T-helper 22 cell (primary cell): ENCODE data around the gene MISP3.

Experiments
- DNase-seq: peaks from one replicate; pipeline ENCODE4 v3.0.0-alpha.2; 2020; ENCODE audit warnings: low read depth

The MISP3 gene

DNA sequence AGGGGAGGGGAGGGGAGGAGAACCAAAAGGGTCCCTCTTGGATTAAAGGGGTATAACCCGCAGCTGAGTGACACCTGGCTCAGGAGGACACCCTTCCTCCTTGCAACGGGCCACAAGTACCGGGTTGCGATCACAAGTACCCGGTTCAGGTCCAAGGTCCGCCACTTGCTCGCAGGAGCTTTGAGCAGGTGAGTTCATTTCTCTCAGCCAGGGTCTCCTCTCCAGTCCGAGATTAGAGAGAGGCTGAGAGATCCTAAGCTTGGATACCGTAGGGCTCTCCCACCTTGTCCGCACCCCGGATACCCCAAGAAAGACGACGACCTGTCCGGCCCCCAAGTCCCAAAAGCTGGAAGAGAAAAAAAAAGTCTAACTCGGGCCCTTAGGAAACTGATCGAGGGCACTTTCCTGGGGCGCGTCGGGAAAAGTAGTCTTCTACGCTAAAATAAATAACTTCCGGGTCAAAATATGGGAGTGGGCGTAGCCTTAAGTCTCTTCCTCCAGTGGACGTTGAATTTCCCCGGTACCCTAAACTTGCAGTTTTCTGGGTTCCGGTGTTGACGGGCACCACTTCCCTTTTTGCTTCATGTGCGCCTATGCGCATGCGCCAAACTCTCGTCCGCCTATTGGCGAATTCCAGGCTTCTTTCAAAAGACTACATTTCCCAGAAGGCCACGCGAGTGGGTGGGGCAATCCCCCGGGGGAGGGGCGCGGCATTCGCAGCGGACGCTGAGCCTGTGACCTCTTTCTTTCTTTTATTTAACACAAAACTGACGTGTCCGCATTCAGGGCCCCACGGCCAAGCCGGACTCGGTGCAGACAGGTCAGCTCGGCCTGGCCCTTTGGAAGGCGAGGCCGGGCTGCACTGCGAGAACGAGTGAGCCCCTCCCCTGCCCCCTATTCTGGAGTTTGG is 8.6 kb downstream of the MISP3 start:
- peak; percentile 97 for DNase-seq

DNA sequence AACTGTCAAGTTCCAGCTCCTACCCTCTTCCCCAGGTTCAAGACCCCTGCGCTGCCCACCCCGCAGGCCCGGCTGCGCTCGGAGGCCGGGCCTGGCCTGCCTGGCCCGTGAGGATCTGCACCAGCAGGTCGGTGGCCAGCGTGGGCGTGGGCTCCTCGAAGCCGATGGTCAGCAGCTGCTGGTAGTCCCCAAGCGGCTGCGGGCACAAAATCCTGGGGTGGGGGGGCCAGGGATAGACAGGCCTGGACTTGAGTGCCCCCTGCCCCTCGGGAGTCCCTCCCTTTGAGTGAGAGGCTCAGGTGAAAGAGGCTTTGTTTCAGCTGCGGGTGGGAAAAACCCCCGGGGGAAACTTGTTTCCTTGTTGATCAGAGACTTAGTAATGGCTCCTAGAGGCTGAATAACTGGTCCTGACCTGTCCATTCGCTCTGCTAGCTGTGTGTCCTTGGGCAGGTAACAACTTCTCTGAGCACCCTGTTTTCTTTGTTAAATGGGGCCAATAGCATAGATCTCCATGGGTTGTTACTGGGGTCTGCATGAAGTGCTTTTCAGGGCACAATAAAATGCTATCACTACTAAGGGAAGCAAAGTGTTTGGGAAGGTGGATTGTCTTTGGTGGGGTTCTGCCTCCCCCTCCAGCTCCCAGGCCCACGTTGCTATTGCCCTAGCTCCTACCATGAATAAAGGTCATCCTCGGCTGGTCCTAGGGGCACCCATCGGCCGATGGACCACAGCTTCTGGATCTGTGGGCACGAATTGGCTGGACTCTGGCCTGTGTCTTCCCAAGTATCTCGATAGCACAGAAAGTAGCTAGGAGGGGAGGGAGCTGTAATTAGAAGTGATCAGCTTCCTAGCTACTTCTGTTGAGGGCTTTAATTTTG is 9.4 kb downstream of the MISP3 start:
- peak; percentile 28 for DNase-seq

DNA sequence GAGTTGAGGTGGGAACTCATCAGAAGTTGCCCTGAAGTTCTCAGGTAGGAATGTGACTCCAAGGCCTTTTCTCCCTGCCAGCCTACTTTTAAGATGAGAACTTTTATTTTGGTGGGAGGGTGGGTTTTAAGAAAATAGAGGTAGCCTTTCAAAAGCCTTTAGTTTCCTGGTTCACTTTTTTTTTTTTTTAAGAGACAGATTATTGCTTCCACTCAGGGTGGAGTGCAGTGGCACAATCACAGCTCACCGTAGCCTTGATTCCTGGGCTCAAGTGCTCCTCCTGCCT is 10.0 kb downstream of the MISP3 start:
- no peak for DNase-seq

DNA sequence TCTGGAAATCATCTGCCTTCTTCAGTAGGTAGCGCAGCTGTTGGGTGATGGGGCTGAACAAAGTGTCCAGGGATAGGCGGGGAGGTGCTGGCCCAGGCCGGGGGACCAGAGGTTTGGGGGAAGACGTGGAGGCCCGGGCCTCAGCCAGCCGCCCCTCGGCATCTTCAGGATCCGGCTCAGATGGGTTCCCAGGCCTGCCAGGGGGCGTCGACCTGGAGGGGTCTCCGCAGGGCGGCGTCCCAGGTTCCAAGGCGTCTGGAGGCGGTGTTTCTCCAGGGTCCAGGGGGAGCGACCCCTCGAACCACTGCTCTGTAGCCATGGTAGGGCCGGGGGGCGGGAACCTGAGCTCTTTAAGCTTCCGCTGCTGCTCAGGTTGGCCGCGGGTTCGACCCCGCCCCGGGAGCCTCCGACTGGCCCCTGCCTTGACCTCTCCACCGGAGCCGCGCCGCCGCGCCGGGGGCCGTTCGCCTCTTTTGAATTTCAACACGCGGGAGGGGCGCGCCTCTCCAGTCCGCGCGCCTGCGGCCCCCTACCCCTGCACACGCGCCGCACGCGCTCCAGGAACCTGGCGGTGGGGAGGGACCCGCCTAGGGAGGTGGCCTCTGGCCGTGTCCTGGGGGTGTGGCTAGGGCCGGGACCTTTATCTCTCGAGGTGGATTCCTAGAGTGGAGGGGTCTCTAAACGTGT is 12.9 kb downstream of the MISP3 start, which contains the start of gene C19orf67:
TSS of gene C19orf67 (minus strand) at position 475 of the 687 bp plus-strand sequence. CDS start at position 319, 156 bp downstream.
- no peak for DNase-seq

DNA sequence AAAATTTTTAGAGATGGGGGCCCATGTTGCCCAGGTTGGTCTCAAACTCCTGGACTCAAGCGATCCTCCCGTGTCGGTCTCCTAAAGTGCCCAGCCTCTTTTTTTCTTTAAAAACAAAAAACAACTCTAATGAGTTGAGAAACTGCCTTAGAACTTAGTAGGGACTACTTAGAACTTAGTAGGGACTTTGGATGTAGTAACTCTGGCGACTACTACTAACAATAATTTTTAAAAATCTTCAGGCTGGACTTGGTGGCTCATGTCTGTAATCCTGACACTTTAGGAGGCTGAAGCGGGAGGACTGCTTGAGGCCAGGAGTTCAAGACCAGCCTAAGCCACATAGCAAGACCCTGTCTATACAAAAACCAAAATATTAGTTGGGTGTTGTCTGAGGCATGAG is 13.5 kb downstream of the MISP3 start:
- DNase-seq = no peak

DNA sequence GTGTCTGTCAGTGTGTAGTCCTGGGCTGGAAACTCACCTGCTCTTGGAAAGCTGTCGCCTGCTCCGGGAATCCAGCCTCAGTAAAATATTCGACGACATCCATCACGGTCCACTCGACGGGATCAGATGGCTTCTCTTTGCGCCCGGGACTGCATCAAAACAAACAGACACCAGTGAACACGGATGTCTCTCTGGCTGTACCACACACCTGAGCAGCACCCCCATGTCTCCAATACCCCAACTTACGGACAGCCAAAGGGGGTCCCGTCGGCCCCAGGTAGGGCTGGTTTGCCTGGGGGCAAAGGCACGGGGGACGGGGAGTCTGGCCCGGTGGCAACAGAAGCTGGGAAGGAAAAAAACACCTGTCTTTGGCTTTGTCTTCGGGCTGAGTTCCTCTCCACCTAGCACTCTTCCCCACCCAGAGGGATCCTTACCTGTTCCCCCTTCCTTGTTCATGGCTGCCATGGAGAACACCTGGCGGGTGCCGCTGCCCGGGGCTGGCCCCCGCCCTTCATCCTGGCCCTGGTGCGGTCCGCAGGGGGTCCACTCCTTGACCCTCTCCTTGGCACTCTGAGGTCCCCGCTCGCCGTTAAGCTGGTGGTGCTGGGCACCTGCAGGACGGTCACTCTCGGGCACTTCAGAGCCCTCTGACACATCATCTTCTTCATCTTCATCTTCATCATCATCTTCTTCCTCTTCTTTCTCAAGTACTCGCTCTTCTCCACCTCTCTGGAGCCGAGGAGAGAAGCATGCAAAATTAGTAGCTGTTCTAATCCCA is 16.2 kb downstream of the MISP3 start:
- DNase-seq = no peak

DNA sequence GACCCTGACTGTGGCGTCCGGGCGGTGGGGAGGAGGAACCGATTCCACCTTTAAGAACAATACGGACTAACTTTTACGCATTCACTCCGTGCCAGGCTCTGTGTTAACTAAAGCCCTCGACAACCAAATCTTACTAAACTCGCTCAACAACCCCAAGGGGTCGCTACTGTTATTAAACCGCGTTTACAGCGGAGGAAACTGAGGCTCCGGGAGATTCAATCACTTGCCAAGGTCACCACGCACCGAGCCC is 16.8 kb downstream of the MISP3 start:
- DNase-seq = no peak

DNA sequence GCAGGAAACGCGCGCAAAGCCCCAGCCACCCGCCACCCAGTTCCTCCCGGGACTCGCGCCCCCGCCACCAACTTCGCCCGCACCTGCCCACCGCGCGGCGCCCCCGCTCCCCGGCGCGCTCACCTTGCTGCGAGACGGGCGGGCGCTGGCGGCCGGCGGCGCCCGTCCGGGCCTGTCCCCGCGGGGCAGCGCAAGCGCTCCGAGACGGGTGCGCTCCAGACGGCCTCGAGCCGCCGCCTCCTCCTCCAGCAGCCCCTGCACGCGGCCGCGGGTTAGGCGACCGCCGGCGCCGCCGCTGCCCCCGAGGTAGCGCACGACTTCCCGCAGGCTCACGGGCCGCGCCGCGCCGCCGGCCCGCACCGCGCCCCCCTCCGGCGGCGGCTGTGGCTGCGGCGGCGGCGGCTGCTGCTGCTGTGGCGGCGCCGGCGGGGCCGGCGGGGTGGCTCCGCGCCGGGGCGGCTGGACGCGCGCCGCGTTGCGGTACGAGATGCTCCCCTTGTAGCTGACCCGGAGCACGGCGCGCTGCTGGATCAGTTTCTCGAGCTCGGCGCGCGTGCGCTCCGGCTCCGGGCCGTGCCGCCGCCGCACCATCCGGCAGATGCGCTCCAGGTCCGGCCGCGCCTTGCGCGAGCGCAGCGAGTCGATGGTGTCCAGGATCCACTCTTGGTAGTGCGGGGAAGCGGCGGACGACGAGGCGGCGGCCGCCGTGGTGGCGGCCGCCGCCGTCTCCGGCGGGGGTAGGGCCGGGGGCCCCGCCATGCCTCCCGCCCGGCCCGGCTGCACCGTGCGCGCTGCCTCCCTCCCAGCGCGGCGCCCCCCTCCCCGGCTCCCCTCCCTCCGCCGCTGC is 17.3 kb downstream of the MISP3 start:
- DNase-seq = peak; percentile 23

DNA sequence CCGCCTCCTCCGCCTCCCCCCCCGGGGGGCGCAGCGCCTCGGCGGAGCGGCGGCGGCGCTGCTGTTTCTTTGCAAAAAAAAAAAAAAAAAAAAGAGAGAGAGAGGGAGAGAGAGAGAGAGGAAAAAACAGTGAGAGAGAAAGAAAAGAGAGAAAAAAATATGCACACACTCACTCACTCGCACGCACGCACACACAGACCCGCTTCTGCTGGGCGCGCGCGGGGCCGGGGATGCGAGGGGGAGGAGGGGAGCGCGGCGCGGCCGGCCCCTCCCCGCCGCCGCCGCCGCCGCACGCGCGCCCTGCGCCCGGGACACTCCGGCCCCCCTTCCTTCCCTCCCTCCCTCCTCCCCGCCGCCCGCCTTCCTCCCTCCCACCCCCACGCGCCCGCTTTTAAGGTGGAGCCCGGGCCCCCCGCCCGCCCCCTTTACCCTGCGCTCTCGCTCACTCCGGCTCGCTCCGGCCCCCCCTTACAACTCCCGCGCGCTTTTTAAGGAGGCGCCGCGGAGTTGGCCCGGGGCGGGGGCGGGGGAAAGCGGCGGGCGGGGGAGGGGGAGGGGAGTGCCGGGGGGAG is 18.0 kb downstream of the MISP3 start, which contains the start of gene SAMD1:
TSS of gene SAMD1 (minus strand) at position 243 of the 572 bp plus-strand sequence.
- peak; percentile 84 for DNase-seq

DNA sequence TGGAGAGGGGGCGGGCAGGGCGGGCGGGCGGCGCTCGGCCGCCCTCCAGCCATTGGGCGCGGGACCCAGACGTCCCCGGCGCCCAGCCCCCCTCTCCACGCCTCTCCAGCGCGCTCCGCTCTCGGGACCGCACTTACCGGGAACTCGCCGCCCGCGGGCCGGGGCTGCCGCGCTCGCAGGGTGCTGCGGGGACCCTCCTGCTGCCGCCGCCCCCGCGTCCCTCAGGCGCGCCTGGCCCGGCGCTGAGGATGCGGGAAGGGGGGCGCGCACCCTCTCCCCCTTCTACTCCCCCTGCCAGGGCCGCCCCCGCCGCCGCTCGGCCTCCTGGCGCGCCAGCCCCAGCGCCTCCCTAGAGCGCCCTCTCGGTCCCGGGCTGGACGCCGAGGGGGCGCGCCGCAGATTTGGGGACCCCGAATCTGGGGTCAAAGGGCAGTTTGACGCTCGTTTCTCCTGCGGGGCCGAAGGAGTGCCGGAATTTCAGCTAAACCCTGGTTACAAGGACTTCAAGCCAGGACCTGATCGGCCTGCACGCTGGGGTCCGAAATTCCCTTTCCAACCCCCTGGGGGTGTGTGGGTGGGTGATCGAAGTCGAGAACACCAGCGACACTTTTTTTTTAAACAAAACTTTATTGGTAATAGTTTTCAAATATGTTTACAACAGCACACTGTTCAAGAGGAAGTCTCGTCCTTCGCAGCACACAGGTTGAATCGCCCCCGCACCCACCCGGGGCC is 18.7 kb downstream of the MISP3 start:
- peak; percentile 23 for DNase-seq

DNA sequence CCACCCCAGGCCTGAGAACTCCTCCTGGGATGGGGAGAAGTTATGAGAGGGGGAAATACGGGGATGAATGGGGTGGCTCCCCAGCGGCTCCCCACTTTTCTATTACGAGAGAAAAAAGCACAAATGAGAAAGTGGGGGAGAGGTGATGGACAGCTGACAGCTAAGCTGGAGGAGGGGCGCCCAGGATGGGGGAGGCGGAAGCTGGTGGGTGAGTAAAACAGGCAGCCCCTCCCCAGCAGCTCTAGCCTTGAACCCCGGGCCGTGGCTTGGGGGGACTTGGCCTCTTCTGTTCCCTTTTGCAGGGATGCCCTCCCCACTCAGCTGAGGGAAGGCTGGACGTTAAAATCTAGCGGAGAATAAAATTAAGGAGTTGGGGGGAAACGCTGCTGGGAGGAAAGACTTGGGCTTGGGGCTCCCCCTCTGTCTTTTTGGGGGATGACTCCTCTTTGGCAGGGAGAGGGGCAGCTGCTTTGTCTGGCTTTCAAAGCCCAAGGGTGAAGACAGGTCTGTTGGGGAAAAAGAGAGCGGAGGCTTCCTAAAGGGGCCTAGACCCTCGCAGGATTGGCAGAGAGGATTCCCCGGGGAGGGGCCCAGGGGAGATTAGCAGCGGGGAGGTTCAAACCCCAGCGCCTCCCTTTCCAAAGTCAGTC is 19.4 kb downstream of the MISP3 start:
- no peak for DNase-seq

DNA sequence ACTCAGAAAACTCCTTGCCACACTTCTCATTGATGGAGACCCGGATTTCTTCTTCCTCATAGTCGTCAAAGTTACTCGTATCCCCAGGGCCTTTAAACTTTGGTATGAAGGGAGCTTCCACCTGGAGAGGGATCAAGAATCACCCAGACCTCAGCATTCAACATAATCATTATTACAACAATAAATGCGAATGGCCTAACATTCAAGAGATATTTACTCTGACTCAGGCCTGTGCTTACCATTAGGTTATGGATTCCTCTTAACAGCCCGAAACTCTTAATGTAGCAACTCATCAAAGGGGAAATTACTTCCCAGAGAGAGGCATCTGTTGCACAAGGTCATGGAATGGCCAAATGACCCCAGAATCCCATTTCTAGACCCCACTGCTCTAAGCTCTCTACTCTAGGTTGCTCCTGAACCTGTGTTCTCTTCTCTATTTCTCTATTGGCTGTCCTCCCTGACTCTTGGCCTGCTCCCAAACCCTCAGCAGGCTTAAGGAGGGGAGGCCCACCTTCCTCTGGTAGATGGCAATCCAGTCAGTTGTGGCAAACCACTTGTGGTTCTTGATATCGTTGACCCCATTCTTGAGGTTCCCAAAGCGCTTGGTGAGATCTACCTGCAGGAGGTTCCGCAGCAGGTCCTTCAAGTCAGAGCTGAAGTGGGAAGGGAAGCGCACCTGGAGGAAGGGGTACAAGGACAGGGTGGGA is 20.7 kb downstream of the MISP3 start:
- DNase-seq = no peak

DNA sequence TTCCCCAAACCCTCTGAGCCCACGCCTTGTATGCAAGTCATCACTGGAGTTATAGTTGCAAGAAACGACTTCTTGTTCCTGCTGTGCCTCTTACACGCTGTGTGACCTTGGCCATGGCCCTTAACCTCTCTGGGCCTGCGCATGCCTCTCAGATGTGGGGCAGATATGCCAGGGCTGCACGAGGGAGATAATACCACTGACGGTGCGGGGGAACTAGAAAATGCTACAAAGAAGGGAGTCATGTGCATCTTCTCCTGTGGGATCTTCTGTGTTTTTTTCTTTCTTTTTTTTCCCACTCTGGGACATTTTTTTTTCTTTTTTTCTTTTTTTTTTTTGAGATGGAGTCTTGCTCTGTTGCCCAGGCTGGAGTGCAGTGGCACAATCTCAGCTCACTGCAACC is 22.3 kb downstream of the MISP3 start:
- DNase-seq = no peak

DNA sequence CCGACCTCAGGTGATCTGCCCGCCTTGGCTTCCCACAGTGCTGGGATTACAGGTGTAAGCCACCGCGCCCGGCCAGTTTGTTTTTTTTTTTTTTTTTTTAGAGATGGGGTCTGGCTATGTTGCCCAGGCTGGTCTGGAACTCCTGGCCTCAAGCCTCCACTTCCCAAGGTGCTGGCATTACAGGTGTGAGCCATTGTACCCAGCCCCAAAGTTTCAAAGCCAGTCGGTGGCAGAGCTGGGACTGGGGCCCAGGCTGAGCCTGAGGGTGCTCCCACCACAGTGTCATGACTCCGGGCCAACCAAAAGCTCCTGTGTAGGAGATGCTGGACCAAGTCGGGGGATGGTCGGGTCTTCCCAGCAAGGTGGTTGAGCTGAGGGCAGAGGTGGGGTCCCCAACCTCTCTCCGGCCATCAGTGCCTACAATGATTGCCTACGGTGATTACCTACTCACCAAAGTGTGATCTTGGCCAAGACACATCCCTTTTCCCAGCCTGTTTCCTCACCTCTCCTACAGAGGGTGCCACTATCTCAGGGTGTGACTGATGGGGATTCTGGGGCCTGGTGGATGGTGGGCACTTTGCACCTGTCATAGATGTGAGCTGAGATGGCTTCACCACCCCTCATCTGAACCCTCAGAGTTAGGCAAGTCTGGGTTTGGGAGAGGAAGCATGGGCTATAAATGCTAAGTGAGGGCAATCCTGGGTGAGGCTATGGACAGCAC is 23.8 kb downstream of the MISP3 start:
- DNase-seq = no peak

DNA sequence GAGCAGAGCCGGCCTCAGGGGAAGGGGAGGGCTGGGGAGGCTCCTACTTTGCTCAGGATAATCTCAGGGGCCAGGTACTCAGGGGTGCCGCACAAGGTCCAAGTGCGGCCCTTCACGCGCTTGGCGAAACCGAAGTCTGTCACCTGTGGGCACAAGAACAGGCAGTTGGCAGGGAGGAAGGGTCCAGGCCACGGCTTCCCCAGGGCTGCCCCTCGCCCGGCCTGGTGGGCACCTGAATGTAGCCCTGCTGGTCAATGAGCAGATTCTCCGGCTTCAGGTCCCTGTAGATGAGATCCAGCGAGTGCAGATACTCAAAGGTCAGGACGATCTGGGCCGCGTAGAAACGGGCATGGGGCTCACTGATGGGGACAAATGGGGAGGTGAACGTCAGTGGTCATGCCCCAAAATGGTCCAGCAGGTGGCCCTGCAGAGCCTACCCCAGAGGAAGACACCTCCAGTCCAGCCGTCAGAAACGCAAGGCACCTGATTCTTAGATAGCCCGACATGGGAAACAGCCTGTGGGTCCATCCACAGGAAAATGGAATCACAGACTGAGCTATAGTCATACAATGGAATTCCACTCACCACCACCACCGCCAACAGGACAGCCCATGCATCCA is 25.1 kb downstream of the MISP3 start:
- no peak for DNase-seq

DNA sequence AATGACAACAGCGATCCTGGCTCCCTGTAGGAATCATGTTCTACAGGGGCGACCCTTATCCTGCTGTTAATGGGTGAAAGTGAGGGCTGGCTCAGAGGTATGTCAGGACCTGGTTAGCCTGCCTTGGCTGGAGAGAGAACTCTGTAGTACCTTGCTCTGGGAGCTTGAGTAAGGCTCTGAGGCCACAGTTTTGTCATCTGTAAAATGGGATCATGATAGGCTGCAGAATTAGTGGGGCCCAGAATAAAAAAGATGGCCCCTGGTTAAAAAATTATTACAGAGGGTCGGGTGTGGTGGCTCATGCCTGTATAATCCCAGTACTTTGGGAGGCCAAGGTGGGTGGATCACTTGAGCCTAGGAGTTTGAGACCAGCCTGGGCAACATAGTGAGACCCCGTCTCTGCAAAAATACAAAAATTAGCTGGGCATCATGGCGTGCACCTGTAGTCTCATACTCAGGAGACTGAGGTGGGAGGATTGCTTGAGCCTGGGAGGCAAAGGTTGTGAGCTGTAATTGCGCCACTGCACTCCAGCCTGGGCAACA is 28.5 kb downstream of the MISP3 start:
- no peak for DNase-seq

DNA sequence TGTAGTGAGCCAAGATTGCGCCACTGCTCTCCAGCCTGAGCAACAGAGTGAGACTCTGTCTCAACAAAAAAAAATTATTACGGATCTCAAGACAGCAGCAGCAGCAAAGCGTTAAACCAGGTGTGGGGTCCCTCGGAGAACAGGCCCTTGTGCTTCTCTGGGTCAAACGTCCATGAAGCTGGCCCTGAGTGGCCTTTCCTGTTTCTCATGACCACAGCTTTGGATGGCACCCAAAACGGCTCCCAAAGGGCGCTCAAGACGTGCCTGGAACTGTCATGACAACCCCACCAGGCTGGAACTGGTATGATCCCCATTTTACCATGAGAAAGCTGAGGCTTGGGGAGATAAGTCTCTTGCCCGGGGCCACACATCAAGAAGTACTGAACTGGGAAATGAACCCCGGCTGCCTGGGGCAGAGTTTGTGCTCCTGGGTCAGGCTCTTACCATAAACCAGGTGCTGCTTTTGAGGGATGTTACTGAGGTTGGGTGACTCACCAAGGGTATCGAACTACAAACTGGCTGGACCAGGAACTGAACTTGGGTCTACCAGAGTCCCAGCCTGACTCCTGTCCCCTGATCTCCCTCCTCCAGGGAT is 29.6 kb downstream of the MISP3 start:
- no peak for DNase-seq
